AG10803 (cell line): Measurements from ENCODE around the gene BAIAP2.

Experiments
- DNase-seq: peaks from one replicate; pipeline ENCODE4 v3.0.0; 2010; ENCODE audit warnings: low read depth
- H3K4me3 ChIP-seq: 2 replicates; pipeline ENCODE4 v1.5.1; 2011; ENCODE audit warnings: mild to moderate bottlenecking, low read length, control low read depth
- CTCF ChIP-seq: conservative IDR thresholded peaks from 2 replicates; pipeline ENCODE4 v1.5.1; 2011; ENCODE audit warnings: mild to moderate bottlenecking, low read length, control low read depth, inconsistent platforms

BAIAP2 gene

GRCh38 chr17:81154961-81155360, 120.0 kb downstream of the BAIAP2 start:
- no peak for DNase-seq
- no peak overlapping the region for H3K4me3 ChIP-seq
- no peak for TF ChIP-seq CTCF

- no peak for DNase-seq
- no peak overlapping the region for H3K4me3 ChIP-seq
- TF ChIP-seq CTCF, result no peak
These were observed 122.2 kb downstream of the BAIAP2 start for GRCh38 chr17:81156866-81157805.

- DNase-seq, result no peak
- no peak overlapping the region for H3K4me3 ChIP-seq
- no peak for TF ChIP-seq CTCF
These were observed 123.1 kb downstream of the BAIAP2 start for GRCh38 chr17:81157848-81158687.

GRCh38 chr17:81158688-81159590, 124.0 kb downstream of the BAIAP2 start:
- no peak overlapping the region for H3K4me3 ChIP-seq
- DNase-seq, result no peak
- no peak for TF ChIP-seq CTCF

GRCh38 chr17:81159611-81160265, 124.8 kb downstream of the BAIAP2 start:
- no peak overlapping the region for H3K4me3 ChIP-seq
- DNase-seq, result no peak
- TF ChIP-seq CTCF, result no peak

- no peak for DNase-seq
- H3K4me3 ChIP-seq, result no peak overlapping the region
- TF ChIP-seq CTCF, result no peak
These were observed 125.4 kb downstream of the BAIAP2 start for GRCh38 chr17:81160306-81160705.
